ENCODE measurements around the gene ADSS1.

ADSS1 gene

DNA sequence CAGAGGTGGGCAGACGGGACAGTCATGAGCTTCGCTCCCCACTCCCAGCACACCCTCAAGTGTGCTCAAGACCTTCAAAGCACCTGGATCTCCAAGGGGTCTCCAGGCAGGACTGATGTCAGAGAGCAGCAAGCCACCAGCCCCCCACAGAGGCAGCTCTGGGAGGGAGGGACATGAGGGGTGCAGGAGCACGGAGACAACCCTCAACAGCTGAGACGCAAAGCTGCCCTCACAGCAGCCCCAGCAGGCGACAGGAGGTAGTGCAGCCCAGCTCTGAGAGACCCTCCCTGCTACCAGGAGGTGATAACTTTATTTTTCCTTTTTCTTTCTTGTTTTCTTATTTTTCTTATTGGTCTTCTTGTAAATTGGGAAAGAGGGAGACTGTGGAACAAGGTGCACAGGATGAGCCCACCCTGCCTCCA is 46.8 kb downstream of the ADSS1 start:
- no peak for DNase-seq

DNA sequence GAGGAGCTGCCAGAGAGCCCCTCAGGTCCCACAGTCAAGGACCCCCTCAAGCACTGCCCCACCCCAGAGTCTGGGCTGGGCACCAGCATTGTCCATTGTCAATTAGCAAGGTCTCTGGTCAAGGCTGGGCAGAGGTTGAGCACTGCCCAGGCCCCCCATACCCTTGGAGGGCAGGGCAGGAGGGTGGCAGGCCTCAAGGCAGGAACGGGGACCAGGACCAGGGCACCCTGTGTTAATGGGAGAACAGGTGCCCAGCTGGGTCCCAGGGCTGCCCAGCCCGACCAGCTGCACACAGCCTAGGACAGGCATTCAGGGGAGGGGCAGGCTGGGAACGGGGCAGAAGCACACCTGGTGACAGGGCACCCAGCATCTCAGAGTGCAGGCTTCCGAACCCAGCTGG is 47.3 kb downstream of the ADSS1 start:
- DNase-seq, result no peak

GRCh38 chr14:104771918-104772706 is 48.1 kb downstream of the ADSS1 start:
- DNase-seq, result no peak

- DNase-seq, result no peak
These were observed 48.9 kb downstream of the ADSS1 start for GRCh38 chr14:104772707-104773504.

DNA sequence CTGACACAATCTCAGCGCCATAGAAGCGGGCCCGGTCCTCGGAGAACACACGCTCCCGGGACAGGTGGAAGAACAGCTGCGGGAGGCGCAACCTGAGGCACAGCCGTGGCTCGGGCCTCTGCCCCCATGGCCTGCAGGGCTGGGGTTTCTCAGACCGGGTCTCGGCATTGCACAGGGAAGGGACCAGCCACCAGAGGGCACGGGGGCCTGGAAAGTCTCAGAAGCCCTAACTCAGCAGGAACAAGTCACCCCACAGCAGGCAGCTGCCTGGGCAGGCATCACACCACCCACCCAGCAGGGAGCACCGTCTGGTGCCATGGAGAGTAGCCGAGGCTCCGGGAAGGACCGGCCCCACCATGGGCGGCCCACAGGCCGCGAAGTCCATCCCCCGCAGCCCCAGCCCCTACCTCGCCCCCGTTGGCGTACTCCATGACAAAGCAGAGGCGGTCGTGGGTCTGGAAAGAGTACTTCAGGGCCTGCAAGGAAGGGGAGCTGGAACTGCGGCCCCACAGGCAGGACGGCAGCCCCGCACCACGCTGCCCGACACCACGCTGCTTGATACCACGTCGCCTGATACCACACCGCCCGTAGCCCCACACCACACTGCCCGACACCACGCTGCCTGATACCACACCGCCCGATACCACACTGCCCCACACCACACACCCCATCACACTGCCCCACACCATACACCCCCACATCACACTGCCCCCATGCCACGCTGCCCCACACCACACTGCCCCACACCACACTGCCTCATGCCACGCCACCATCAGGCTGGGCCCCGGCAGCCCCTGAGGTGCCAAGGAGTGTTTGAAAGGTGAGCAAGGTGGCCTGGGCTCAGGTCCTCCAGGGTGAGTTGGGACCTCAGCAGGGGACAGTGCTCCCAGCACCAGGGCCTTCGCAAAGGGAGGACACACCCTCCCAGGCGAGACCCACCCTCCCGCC is 49.8 kb downstream of the ADSS1 start:
- no peak for DNase-seq

GRCh38 chr14:104774453-104775072 is 50.5 kb downstream of the ADSS1 start:
- DNase-seq, result no peak

GRCh38 chr14:104775073-104775489 is 51.1 kb downstream of the ADSS1 start:
- no peak for DNase-seq

- DNase-seq, result no peak
These were observed 52.5 kb downstream of the ADSS1 start for GRCh38 chr14:104776481-104776880.

GRCh38 chr14:104776961-104777807 is 53.2 kb downstream of the ADSS1 start:
- no peak for DNase-seq

- no peak for DNase-seq
These were observed 53.8 kb downstream of the ADSS1 start for GRCh38 chr14:104777808-104778249.

DNA sequence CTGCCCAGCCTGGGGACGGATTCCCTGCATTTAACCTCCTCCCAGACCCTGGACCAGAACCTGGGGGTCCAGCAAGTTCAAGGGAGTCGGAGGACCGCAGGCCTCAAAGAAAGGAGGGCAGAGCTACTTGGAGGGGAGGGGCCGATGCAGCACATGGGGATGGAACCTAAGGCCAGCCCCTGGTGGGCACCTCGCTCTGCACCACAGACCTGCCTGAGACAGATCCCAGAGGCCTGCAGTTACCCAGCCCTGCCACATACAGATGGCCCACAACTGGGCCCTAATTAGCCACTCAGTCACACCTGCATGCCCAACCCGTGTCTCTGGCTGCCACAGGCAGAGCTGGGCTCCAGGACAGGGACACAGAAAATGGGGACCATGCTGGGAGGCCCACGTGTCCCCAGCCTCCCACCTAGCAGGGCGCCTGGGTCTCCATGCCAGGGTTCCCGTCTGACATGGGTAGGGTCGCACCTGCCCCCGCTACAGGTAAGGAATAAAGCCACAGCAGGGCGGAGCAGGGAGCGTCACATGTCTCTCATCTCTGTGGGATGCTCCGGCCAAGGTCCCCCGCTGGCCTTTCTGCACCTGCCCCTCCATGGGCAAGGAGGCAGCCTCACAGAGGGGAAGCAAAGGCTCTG is 54.8 kb downstream of the ADSS1 start:
- DNase-seq, result no peak

DNA sequence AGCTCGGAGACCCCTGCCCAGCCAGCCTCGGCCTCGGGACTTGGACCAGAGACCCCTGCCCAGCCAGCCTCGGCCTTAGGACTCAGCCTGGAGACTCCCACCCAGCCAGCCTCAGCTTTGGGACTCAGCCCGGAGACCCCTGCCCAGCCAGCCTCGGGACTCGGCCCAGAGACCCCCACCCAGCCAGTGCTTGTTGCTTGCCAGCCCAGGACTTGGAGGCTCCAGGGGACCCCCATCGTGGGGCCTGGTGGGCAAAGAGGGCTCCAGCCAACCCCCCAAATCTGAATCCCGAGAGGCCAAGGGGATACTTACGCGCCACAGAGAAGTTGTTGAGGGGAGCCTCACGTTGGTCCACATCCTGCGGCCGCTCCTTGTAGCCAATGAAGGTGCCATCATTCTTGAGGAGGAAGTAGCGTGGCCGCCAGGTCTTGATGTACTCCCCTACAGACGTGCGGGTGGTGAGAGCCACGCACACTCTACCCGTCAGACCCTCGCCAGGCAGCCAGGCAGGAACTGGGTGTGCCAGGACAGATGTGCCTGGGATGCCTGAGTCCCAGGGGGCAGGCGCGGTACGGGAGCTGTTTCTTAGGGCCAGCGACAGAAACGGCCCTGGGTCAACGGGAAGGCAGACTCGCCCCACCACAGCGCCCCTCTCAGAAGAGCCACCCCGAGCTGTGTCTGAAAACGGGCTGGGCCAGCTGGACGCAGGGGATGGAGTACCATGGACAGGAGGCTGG is 55.9 kb downstream of the ADSS1 start:
- DNase-seq, result no peak

- no peak for DNase-seq
These were observed 56.5 kb downstream of the ADSS1 start for GRCh38 chr14:104780513-104781030.

DNA sequence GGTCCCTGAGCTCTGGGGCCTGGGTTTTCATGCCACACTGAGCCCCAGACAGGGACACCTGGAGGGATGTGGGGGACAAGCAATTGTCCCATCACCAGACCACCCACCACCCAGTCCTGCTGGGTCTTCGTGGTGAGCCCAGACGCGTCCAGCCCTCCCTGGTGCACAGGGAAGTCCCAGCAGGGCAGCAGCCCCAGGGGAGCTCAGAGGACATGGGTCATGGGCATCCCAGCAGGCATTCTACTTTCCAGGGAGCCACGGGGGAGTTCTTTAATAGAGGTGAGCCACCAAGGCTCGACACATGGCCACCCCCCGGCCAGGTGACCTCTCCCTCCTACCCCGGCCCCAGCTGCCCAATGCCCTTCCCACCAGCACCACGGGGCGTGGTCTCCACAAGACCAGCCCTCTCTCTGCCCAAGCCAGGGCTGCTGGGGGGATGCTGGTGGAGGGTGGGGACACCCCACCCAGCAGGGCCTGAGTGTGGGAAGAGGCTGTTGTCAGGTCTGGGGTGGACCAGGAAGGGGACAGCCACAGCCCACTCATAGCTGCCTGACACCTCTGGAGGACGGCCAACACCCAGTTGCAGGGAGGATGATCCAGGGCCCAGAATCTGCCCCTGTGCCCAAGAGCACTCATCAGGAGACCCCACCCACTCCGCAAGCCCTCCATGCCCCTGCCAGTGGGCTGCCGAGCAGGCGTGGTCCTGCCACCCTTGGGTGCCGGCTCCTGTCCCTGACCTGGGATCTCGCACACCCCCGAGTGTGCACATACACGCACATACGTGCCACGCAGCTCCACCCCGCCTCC is 57.4 kb downstream of the ADSS1 start:
- DNase-seq, result no peak

GRCh38 chr14:104782086-104782807 is 58.2 kb downstream of the ADSS1 start:
- no peak for DNase-seq

- no peak for DNase-seq
These were observed 58.7 kb downstream of the ADSS1 start for GRCh38 chr14:104782808-104783139.

DNA sequence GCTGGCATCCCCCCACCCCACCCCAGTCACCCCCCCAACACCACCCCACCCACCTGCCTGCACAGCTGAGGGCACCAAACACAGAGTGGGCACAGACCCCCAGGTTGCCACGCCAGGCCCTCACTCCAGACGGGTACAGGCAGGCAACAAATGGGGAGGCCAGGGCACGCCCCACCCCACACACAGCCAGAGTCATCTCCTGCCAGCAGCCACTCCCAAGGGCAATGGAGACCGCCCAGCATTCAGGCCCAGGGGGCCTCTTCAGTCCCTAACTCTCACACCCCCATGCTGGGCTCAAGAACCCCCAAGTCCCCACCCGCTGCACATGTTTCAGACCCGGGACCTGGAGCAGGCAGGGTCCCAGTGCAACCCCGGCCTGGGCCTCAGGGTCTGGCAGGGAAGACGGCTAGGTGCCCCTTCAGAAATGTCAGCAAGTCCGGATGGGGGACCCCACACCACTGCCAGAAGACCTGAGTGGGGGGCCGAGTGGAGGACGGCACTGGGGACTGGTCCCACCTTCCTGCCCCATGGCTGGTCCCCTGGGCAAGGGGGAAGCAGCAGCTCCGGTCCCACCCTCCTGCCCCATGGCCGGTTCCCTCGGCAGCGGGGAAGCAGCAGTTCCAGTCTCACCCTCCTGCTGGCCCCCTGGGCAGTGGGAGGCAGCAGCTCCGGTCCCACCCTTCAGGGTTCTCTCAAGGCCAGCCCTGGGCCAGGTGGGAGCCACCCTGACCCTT is 59.6 kb downstream of the ADSS1 start:
- DNase-seq, result no peak

DNA sequence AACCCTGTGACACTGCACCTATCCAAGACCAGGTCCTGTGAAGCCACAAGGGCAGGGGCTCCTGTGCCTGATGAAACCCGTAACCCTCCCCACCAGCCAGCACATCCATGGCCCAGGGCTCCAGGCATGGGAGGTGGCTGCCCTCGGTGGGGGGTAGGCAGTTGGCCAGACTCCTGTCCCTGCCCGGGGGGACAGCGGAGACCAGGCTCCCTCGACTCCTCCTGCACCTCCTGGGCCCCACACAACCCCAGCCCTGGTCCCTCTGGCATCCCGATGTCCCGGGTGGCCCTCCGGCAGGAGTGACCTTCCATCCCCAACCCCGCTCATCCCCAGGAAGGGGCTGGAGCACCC is 60.2 kb downstream of the ADSS1 start:
- DNase-seq, result no peak
